ENCODE data around the gene RPL9. TPM values are rescaled to one million over a fixed set of nuclear protein-coding genes. Genes with fewer than 3 reads are reported as not detected.

Gene RPL9
- total and polyA plus RNA-seq, 2 of the 13 experiments (the other 11 are each of a cell fraction or from before 2014, with no cell fraction given), result 993 to 2,148 TPM

- TF ChIP-seq ZNF800 (CRISPR knock-in tag; IDR thresholded peaks at IDR 0.05), result no peak
- peak in 1 of 2 experiments; percentile 54; a peak in 1 of 4 replicates for TF ChIP-seq NR2F1 (CRISPR knock-in tag; IDR thresholded peaks at IDR 0.05)
- TF ChIP-seq ZNF646 (CRISPR knock-in tag; IDR thresholded peaks at IDR 0.05), result peak; percentile 84; the same call in 1 of the 2 replicates
- TF ChIP-seq SALL1 (CRISPR knock-in tag; IDR thresholded peaks at IDR 0.05), result peak; percentile 24; the same call in 1 of the 2 replicates
- TF ChIP-seq GATAD2A (CRISPR knock-in tag; IDR thresholded peaks at IDR 0.05), result peak; percentile 91
- no peak for TF ChIP-seq SOX13 (IDR thresholded peaks at IDR 0.05)
- TF ChIP-seq SOX13 (CRISPR knock-in tag; conservative IDR thresholded peaks at IDR 0.05 in 1 of 2, IDR thresholded peaks at IDR 0.05 in 1 of 2), result peak in 1 of 2 experiments; percentile 61; a peak in 1 of 4 replicates
- no peak for TF ChIP-seq ZNF10 (CRISPR knock-in tag; IDR thresholded peaks at IDR 0.05; ENCODE audit: borderline replicate concordance, low read depth)
- TF ChIP-seq SIX1 (CRISPR knock-in tag; IDR thresholded peaks at IDR 0.05; ENCODE audit: borderline replicate concordance), result 0 out of 2 replicates have a peak, but pooled peaks have one; percentile 39
- peak; percentile 65 for TF ChIP-seq ZNF362 (CRISPR knock-in tag; IDR thresholded peaks at IDR 0.05; ENCODE audit: borderline replicate concordance)
- no peak for TF ChIP-seq ZSCAN30 (CRISPR knock-in tag; IDR thresholded peaks at IDR 0.05)
- peak; percentile 28; the same call in 1 of the 2 replicates for TF ChIP-seq CREM (IDR thresholded peaks at IDR 0.05)
- TF ChIP-seq CREM (CRISPR knock-in tag; IDR thresholded peaks at IDR 0.05), result no peak
- peak; percentile 88 for TF ChIP-seq NCOA2 (CRISPR knock-in tag; IDR thresholded peaks at IDR 0.05)
- no peak for TF ChIP-seq SOX6 (IDR thresholded peaks at IDR 0.05)
- TF ChIP-seq SOX6 (CRISPR knock-in tag; IDR thresholded peaks at IDR 0.05), result peak; percentile 54; the same call in 1 of the 2 replicates
- TF ChIP-seq REXO4 (CRISPR knock-in tag; IDR thresholded peaks at IDR 0.05; ENCODE audit: borderline replicate concordance), result no peak
Observed at GRCh38 chr4:39415678-39416283, 42.9 kb downstream of the RPL9 start (continued).

All from HepG2 (cell line).